Thyroid gland (tissue), 4 donors: Measurements from ENCODE around the gene MOGAT1.

Source experiments
- POLR2A ChIP-seq, 2 donors: fragments of 450-650 bp; IDR thresholded peaks; one replicate each; pipeline ENCODE4 v1.6.1; 2017; ENCODE audit warnings: antibody characterized with exemption in 2 of 2, mild to moderate bottlenecking in 2 of 2, moderate library complexity in 1 of 2
- TF ChIP-seq, protein P1 (sequence below), 6 experiments: fragments of 200-600 bp in 3 of 6; fragments of 450-650 bp in 3 of 6; sonication (generic) in 3 of 6; IDR thresholded peaks; one replicate each; pipeline ENCODE4 v1.5.1; 2016 to 2019; ENCODE audit warnings: antibody characterized with exemption in 6 of 6, mild to moderate bottlenecking in 2 of 6, inconsistent platforms in 1 of 6, moderate library complexity in 1 of 6

- TF ChIP-seq POLR2A (IDR thresholded peaks at IDR 0.05) = no peak
- TF ChIP-seq, protein P1, sequence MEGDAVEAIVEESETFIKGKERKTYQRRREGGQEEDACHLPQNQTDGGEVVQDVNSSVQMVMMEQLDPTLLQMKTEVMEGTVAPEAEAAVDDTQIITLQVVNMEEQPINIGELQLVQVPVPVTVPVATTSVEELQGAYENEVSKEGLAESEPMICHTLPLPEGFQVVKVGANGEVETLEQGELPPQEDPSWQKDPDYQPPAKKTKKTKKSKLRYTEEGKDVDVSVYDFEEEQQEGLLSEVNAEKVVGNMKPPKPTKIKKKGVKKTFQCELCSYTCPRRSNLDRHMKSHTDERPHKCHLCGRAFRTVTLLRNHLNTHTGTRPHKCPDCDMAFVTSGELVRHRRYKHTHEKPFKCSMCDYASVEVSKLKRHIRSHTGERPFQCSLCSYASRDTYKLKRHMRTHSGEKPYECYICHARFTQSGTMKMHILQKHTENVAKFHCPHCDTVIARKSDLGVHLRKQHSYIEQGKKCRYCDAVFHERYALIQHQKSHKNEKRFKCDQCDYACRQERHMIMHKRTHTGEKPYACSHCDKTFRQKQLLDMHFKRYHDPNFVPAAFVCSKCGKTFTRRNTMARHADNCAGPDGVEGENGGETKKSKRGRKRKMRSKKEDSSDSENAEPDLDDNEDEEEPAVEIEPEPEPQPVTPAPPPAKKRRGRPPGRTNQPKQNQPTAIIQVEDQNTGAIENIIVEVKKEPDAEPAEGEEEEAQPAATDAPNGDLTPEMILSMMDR (IDR thresholded peaks at IDR 0.05) = no peak
Observed at GRCh38 chr2:222643134-222643533, 28.3 kb upstream of the MOGAT1 start.
